Measurements from ENCODE around the gene SLC44A3.

The SLC44A3 gene

DNA sequence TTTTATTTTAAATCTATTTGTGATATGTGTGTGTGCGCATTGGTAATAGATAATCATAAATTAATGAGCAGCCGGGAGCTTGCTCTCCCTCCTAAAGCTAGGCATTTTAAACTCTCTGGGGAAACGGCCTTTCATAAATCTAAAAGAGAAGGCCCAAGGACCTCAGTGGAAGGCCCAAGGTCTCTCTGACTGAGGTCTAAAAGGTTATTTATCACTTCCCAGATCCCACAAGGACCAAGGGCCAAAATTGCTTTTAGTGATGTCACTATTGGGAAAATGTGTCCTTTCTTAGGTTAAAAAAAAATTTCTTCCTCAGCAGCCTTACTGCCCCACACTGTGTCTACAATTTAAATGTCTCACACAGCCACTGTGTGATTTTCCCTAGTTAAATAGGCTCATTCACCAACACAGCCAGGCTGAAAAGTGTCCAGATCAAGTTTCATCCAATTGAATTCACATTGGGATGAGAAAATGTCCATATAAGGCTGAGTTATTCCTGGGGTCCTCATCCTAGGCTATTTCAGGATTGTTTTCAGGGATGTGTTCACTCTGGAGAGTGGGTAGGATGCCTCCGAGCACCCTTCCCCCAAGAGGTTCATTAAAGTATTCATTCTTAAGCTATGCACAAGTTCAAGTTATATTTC lies 46.1 kb downstream of the SLC44A3 start:
- Histone ChIP-seq H3K36me3 (ENCODE audit: control insufficient read depth in 2 of 2, insufficient read depth in 1 of 2, low read length in 2 of 2) (no peaks in the 10 kb centered on the region), H3K4me1 (ENCODE audit: control insufficient read depth, insufficient read depth, low read length) (peaks cover 12% of the 10 kb centered on the region), H3K27ac (ENCODE audit: extremely low read depth, low read depth, low read length) (no peak overlapping the region), H3K4me3 (ENCODE audit: low read depth, low read length) (no peak overlapping the region), H3K9me3 (ENCODE audit: control insufficient read depth, insufficient read depth, low read depth, low read length) (no peaks in the 10 kb centered on the region)
- ChIA-PET POLR2A (no interaction called here), CTCF (interaction anchor here (0.7 to 4.2 kb wide), 2 partner anchors 12 to 166 kb away, joined by 3 to 38 read pairs; no protein-coding TSS in a partner anchor)
- 0 out of 2 replicates have a peak, but pooled peaks have one; percentile 22 for TF ChIP-seq TRIM28 (IDR thresholded peaks at IDR 0.05; ENCODE audit: borderline replicate concordance, low read length)
- TF ChIP-seq YY1 (tag by site-specific recombination; IDR thresholded peaks at IDR 0.05): no peak

- Histone ChIP-seq H3K9me3 (ENCODE audit: control insufficient read depth, insufficient read depth, low read depth, low read length) (no peaks in the 10 kb centered on the region), H3K36me3 (ENCODE audit: control insufficient read depth in 2 of 2, insufficient read depth in 1 of 2, low read length in 2 of 2) (no peaks in the 10 kb centered on the region), H3K4me3 (ENCODE audit: low read depth, low read length) (no peak overlapping the region), H3K4me1 (ENCODE audit: control insufficient read depth, insufficient read depth, low read length) (peaks cover 3% of the 10 kb centered on the region; the same call in 1 of the 2 replicates), H3K27ac (ENCODE audit: extremely low read depth, low read depth, low read length) (no peak overlapping the region)
- ChIA-PET CTCF (interaction anchor here (2.6 kb wide), 1 partner anchor 17 kb away, joined by 11 read pairs; no protein-coding TSS in a partner anchor), POLR2A (no interaction called here)
- TF ChIP-seq ZNF324 (tag by site-specific recombination; IDR thresholded peaks at IDR 0.05) (no peak), ZNF362 (tag by site-specific recombination; IDR thresholded peaks at IDR 0.05) (no peak), ZNF560 (tag by site-specific recombination; IDR thresholded peaks at IDR 0.05; ENCODE audit: borderline replicate concordance) (no peak), ZNF830 (tag by site-specific recombination; IDR thresholded peaks at IDR 0.05; ENCODE audit: low read depth) (no peak), ZNF621 (tag by site-specific recombination; IDR thresholded peaks at IDR 0.05) (no peak), SCRT2 (tag by site-specific recombination; IDR thresholded peaks at IDR 0.05) (no peak)
Measured at GRCh38 chr1:94871031-94871430, 50.9 kb downstream of the SLC44A3 start.

DNA sequence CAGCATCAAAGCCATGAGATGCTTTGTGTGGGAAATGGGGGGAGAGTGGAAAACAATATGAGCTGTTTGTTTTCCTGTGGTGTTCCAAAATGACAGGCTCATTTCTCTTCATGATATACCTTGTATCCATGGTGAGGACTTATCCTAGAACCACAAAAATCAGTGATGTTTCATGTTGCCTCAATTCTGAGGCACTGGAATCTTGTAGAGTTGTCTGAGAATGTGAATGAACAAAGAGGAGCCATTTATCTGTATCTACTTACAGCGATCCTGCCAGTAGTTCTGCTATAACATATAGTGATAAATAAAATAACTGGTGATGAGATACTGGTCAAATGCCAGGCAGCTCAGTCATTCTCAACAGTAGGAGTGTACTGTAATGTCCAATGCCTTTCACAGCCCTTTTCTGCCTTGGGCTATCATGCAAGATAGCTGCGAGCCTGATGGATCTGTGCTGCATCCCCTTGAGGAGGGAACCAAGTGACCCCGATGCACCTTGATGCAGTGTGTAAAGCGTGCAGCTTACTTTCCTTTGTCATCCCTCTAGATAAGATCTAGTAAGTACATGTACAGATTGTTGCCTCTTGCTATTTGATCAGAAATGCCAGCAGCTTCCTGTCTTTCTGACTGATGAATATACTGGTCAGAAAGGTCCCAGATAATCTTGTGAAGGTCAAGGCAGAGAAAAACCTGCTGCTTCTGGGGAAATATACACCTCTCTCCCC lies 52.8 kb downstream of the SLC44A3 start:
- Histone ChIP-seq H3K36me3 (ENCODE audit: control insufficient read depth in 2 of 2, insufficient read depth in 1 of 2, low read length in 2 of 2) (no peaks in the 10 kb centered on the region), H3K27ac (ENCODE audit: extremely low read depth, low read depth, low read length) (no peak overlapping the region), H3K4me1 (ENCODE audit: control insufficient read depth, insufficient read depth, low read length) (no peaks in the 10 kb centered on the region), H3K9me3 (ENCODE audit: control insufficient read depth, insufficient read depth, low read depth, low read length) (no peaks in the 10 kb centered on the region), H3K4me3 (ENCODE audit: low read depth, low read length) (no peak overlapping the region)
- ChIA-PET POLR2A (interaction anchor here (1.8 kb wide), 1 partner anchor 19 kb away, joined by 4 read pairs; no protein-coding TSS in a partner anchor), CTCF (interaction anchor here (0.8 to 2.3 kb wide), 2 partner anchors 10 to 19 kb away, joined by 3 to 11 read pairs; no protein-coding TSS in a partner anchor)
- TF ChIP-seq, protein P1, sequence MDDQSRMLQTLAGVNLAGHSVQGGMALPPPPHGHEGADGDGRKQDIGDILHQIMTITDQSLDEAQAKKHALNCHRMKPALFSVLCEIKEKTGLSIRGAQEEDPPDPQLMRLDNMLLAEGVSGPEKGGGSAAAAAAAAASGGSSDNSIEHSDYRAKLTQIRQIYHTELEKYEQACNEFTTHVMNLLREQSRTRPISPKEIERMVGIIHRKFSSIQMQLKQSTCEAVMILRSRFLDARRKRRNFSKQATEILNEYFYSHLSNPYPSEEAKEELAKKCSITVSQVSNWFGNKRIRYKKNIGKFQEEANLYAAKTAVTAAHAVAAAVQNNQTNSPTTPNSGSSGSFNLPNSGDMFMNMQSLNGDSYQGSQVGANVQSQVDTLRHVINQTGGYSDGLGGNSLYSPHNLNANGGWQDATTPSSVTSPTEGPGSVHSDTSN (CRISPR knock-in tag; IDR thresholded peaks at IDR 0.05): no peak
- TF ChIP-seq ZNF76 (tag by site-specific recombination; IDR thresholded peaks at IDR 0.05; ENCODE audit: borderline replicate concordance, low read depth): no peak
- TF ChIP-seq IKZF3 (tag by site-specific recombination; IDR thresholded peaks at IDR 0.05): no peak
- TF ChIP-seq ZBTB49 (tag by site-specific recombination; IDR thresholded peaks at IDR 0.05; ENCODE audit: low read depth): no peak
- TF ChIP-seq ZNF138 (tag by site-specific recombination; IDR thresholded peaks at IDR 0.05; ENCODE audit: borderline replicate concordance): no peak
- no peak for TF ChIP-seq ZNF48 (tag by site-specific recombination; IDR thresholded peaks at IDR 0.05)
- TF ChIP-seq ZFP69B (tag by site-specific recombination; IDR thresholded peaks at IDR 0.05): no peak
- no peak for TF ChIP-seq HOXD13 (CRISPR knock-in tag; IDR thresholded peaks at IDR 0.05; ENCODE audit: borderline replicate concordance)
- no peak for TF ChIP-seq ZEB2 (tag by site-specific recombination; IDR thresholded peaks at IDR 0.05)
- TF ChIP-seq ZNF404 (tag by site-specific recombination; IDR thresholded peaks at IDR 0.05): no peak
- no peak for TF ChIP-seq KLF8 (tag by site-specific recombination; IDR thresholded peaks at IDR 0.05)
- TF ChIP-seq, protein P2, sequence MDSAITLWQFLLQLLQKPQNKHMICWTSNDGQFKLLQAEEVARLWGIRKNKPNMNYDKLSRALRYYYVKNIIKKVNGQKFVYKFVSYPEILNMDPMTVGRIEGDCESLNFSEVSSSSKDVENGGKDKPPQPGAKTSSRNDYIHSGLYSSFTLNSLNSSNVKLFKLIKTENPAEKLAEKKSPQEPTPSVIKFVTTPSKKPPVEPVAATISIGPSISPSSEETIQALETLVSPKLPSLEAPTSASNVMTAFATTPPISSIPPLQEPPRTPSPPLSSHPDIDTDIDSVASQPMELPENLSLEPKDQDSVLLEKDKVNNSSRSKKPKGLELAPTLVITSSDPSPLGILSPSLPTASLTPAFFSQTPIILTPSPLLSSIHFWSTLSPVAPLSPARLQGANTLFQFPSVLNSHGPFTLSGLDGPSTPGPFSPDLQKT (IDR thresholded peaks at IDR 0.05; ENCODE audit: borderline replicate concordance, low read depth, low read length): no peak
